ENCODE results near the gene FXN. TPM values are rescaled to one million over a fixed set of nuclear protein-coding genes. Genes with fewer than 3 reads are reported as not detected.
"Not testable (repeated sequence)": the region's sequence is repeated elsewhere in the genome, so short reads cannot be mapped to it uniquely, and the experiment has no call there.

FXN gene
- total and polyA plus RNA-seq, 2 donors (not counting 1 experiment from before 2014, with no cell fraction given) = 8.8 to 9.6 TPM

GRCh38 chr9:69097064-69097463, 61.5 kb downstream of the FXN start:
- ATAC-seq (ENCODE audit: low read depth) = no peak
- no peak overlapping the region for H3K4me3 Mint-ChIP-seq
- no peak overlapping the region for H3K9ac ChIP-seq (ENCODE audit: low read length)
- no peak overlapping the region for H2AFZ ChIP-seq (ENCODE audit: insufficient read depth, low read depth, low read length, poor library complexity, severe bottlenecking)
- H3K4me1 Mint-ChIP-seq = no peaks in the 10 kb centered on the region
- H4K20me1 ChIP-seq (ENCODE audit: control insufficient read depth, insufficient read depth, low read length, poor library complexity, severe bottlenecking) = no peaks in the 10 kb centered on the region
- H3K36me3 ChIP-seq (replicated peaks in 1 of 2; ENCODE audit: control extremely low read depth in 1 of 2, control insufficient read depth in 1 of 2, extremely low read depth in 1 of 2, insufficient read depth in 2 of 2, low read length in 1 of 2) = no peaks in the 10 kb centered on the region
- no peaks in the 10 kb centered on the region for H3K4me1 ChIP-seq (ENCODE audit: control insufficient read depth in 2 of 2, insufficient read depth in 2 of 2, low read length in 2 of 2)
- H3K27ac Mint-ChIP-seq = no peak overlapping the region
- TF ChIP-seq CTCF (IDR thresholded peaks at IDR 0.05) = no peak
- TF ChIP-seq EZH2 (IDR thresholded peaks at IDR 0.05; ENCODE audit: borderline replicate concordance, insufficient read depth, low read depth, low read length, poor library complexity, severe bottlenecking) = no peak
- no peak overlapping the region for H3K4me3 ChIP-seq (ENCODE audit: control extremely low read depth in 1 of 5, extremely low read depth in 1 of 5, insufficient read depth in 1 of 5, low read depth in 2 of 5, low read length in 4 of 5)
- no peaks in the 10 kb centered on the region for H3K27me3 ChIP-seq (replicated peaks in 1 of 4; ENCODE audit: control extremely low read depth in 1 of 4, control insufficient read depth in 3 of 4, insufficient read depth in 4 of 4, low read length in 3 of 4)
- H3K9me3 ChIP-seq (ENCODE audit: control extremely low read depth in 1 of 3, control insufficient read depth in 2 of 3, insufficient read depth in 1 of 3, low read length in 2 of 3) = no peaks in the 10 kb centered on the region
- CTCF ChIA-PET = no interaction called here
- POLR2A ChIA-PET = no interaction called here
- H3K27ac ChIP-seq (ENCODE audit: low read length in 2 of 2) = no peak overlapping the region
- no peak for DNase-seq
- H3K27me3 Mint-ChIP-seq = no peaks in the 10 kb centered on the region
- H3K79me2 ChIP-seq (ENCODE audit: control insufficient read depth, insufficient read depth, low read length) = no peaks in the 10 kb centered on the region
- no peak overlapping the region for H3K4me2 ChIP-seq (replicated peaks; ENCODE audit: low read depth, low read length, poor library complexity, severe bottlenecking)
- WGBS (ENCODE audit: insufficient coverage) = 100% methylated on average over 1 of the region's 4 CpGs
- intact Hi-C loops (cut with micrococcal nuclease) = no loop called here
- H3K9me3 Mint-ChIP-seq (ENCODE audit: insufficient read depth) = no peaks in the 10 kb centered on the region

GRCh38 chr9:69097923-69098593, 62.5 kb downstream of the FXN start:
- intact Hi-C loops (cut with micrococcal nuclease) = no loop called here
- no peaks in the 10 kb centered on the region for H3K79me2 ChIP-seq (ENCODE audit: control insufficient read depth, insufficient read depth, low read length)
- H3K27me3 Mint-ChIP-seq = no peaks in the 10 kb centered on the region
- 100% methylated on average over 1 of the region's 5 CpGs for WGBS (ENCODE audit: insufficient coverage)
- no peak for DNase-seq
- no peak for TF ChIP-seq EZH2 (IDR thresholded peaks at IDR 0.05; ENCODE audit: borderline replicate concordance, insufficient read depth, low read depth, low read length, poor library complexity, severe bottlenecking)
- ChIA-PET CTCF (interaction anchor here (0.7 kb wide), 1 partner anchor 734 kb away, joined by 3 read pairs; no protein-coding TSS in a partner anchor), POLR2A (no interaction called here)
- no peaks in the 10 kb centered on the region for H3K9me3 ChIP-seq (ENCODE audit: control extremely low read depth in 1 of 3, control insufficient read depth in 2 of 3, insufficient read depth in 1 of 3, low read length in 2 of 3)
- no peak for ATAC-seq (ENCODE audit: low read depth)
- H3K4me3 ChIP-seq (ENCODE audit: control extremely low read depth in 1 of 5, extremely low read depth in 1 of 5, insufficient read depth in 1 of 5, low read depth in 2 of 5, low read length in 4 of 5) = no peak overlapping the region
- no peaks in the 10 kb centered on the region for H3K9me3 Mint-ChIP-seq (ENCODE audit: insufficient read depth)
- H3K27ac Mint-ChIP-seq = no peak overlapping the region
- no peaks in the 10 kb centered on the region for H3K4me1 Mint-ChIP-seq
- H3K27ac ChIP-seq (ENCODE audit: low read length in 2 of 2) = no peak overlapping the region
- H4K20me1 ChIP-seq (ENCODE audit: control insufficient read depth, insufficient read depth, low read length, poor library complexity, severe bottlenecking) = no peaks in the 10 kb centered on the region
- H3K4me1 ChIP-seq (ENCODE audit: control insufficient read depth in 2 of 2, insufficient read depth in 2 of 2, low read length in 2 of 2) = no peaks in the 10 kb centered on the region
- H3K4me2 ChIP-seq (replicated peaks; ENCODE audit: low read depth, low read length, poor library complexity, severe bottlenecking) = no peak overlapping the region
- no peak overlapping the region for H3K4me3 Mint-ChIP-seq
- no peaks in the 10 kb centered on the region for H3K36me3 ChIP-seq (replicated peaks in 1 of 2; ENCODE audit: control extremely low read depth in 1 of 2, control insufficient read depth in 1 of 2, extremely low read depth in 1 of 2, insufficient read depth in 2 of 2, low read length in 1 of 2)
- no peak overlapping the region for H2AFZ ChIP-seq (ENCODE audit: insufficient read depth, low read depth, low read length, poor library complexity, severe bottlenecking)
- H3K9ac ChIP-seq (ENCODE audit: low read length) = no peak overlapping the region
- H3K27me3 ChIP-seq (replicated peaks in 1 of 4; ENCODE audit: control extremely low read depth in 1 of 4, control insufficient read depth in 3 of 4, insufficient read depth in 4 of 4, low read length in 3 of 4) = no peaks in the 10 kb centered on the region

GRCh38 chr9:69103348-69103996, 67.9 kb downstream of the FXN start:
- H2AFZ ChIP-seq (ENCODE audit: insufficient read depth, low read depth, low read length, poor library complexity, severe bottlenecking); H3K27ac ChIP-seq (ENCODE audit: low read length in 2 of 2); H3K4me3 ChIP-seq (ENCODE audit: control extremely low read depth in 1 of 5, extremely low read depth in 1 of 5, insufficient read depth in 1 of 5, low read depth in 2 of 5, low read length in 4 of 5); H3K79me2 ChIP-seq (ENCODE audit: control insufficient read depth, insufficient read depth, low read length); H3K9me3 ChIP-seq (ENCODE audit: control extremely low read depth in 1 of 3, control insufficient read depth in 2 of 3, insufficient read depth in 1 of 3, low read length in 2 of 3); H3K27me3 ChIP-seq (replicated peaks in 1 of 4; ENCODE audit: control extremely low read depth in 1 of 4, control insufficient read depth in 3 of 4, insufficient read depth in 4 of 4, low read length in 3 of 4); POLR2A ChIA-PET; H3K4me2 ChIP-seq (replicated peaks; ENCODE audit: low read depth, low read length, poor library complexity, severe bottlenecking); H3K9me3 Mint-ChIP-seq (ENCODE audit: insufficient read depth); H3K4me1 ChIP-seq (ENCODE audit: control insufficient read depth in 2 of 2, insufficient read depth in 2 of 2, low read length in 2 of 2); H3K27ac Mint-ChIP-seq; CTCF ChIA-PET; H3K27me3 Mint-ChIP-seq; intact Hi-C loops (cut with micrococcal nuclease); H4K20me1 ChIP-seq (ENCODE audit: control insufficient read depth, insufficient read depth, low read length, poor library complexity, severe bottlenecking); DNase-seq; H3K36me3 ChIP-seq (replicated peaks in 1 of 2; ENCODE audit: control extremely low read depth in 1 of 2, control insufficient read depth in 1 of 2, extremely low read depth in 1 of 2, insufficient read depth in 2 of 2, low read length in 1 of 2); ATAC-seq (ENCODE audit: low read depth); H3K4me3 Mint-ChIP-seq; H3K9ac ChIP-seq (ENCODE audit: low read length); H3K4me1 Mint-ChIP-seq: not testable (repeated sequence)
- 100% methylated on average over 2 of the region's 7 CpGs for WGBS (ENCODE audit: insufficient coverage)

Measured in B cell (primary cell).